Stimulated activated CD8-positive, alpha-beta memory T cell treated with anti-CD3 and anti-CD28 coated beads, Interleukin-2, amount 100 ng/mL, for 48 hours (primary cell): ENCODE results near the gene SH3BP2.

ENCODE experiments used
- DNase-seq, 2 donors: peaks; one replicate each; pipeline ENCODE4 v3.0.0-alpha.2; 2020; ENCODE audit warnings: low read depth in 2 of 2

Gene SH3BP2

GRCh38 chr4:2832981-2833670, 40.2 kb downstream of the SH3BP2 start:
- no peak for DNase-seq

- no peak for DNase-seq
Observed at GRCh38 chr4:2833671-2834000, 40.8 kb downstream of the SH3BP2 start.

GRCh38 chr4:2834001-2834921, 41.4 kb downstream of the SH3BP2 start:
- DNase-seq, result no peak

- DNase-seq, result no peak
Observed at GRCh38 chr4:2835978-2836377, 43.1 kb downstream of the SH3BP2 start.

- no peak for DNase-seq
Observed at GRCh38 chr4:2836391-2836859, 43.5 kb downstream of the SH3BP2 start.

- no peak for DNase-seq
Observed at GRCh38 chr4:2837110-2837903, 44.4 kb downstream of the SH3BP2 start.

GRCh38 chr4:2837904-2838496, 45.1 kb downstream of the SH3BP2 start:
- DNase-seq, result peak; percentile 23 to 47

GRCh38 chr4:2839060-2839459, 46.2 kb downstream of the SH3BP2 start:
- DNase-seq, result no peak

- no peak for DNase-seq
Observed at GRCh38 chr4:2842687-2843262, 49.9 kb downstream of the SH3BP2 start.

GRCh38 chr4:2843263-2843940, 50.5 kb downstream of the SH3BP2 start, which contains the start of gene ADD1:
TSS of gene ADD1 (plus strand) at chr4:2843844. CDS start at chr4:2875916, 32,072 bp downstream.
- peak; percentile 90 to 91 for DNase-seq

- DNase-seq, result no peak
Observed at GRCh38 chr4:2843941-2844584, 51.2 kb downstream of the SH3BP2 start.

GRCh38 chr4:2846172-2846571, 53.3 kb downstream of the SH3BP2 start:
- DNase-seq, result no peak

- DNase-seq, result no peak
Observed at GRCh38 chr4:2847302-2847871, 54.5 kb downstream of the SH3BP2 start.

GRCh38 chr4:2848449-2848848, 55.6 kb downstream of the SH3BP2 start:
- DNase-seq, result no peak

- DNase-seq, result no peak
Observed at GRCh38 chr4:2849267-2850152, 56.6 kb downstream of the SH3BP2 start.

GRCh38 chr4:2850966-2851798, 58.3 kb downstream of the SH3BP2 start:
- DNase-seq, result no peak

GRCh38 chr4:2852481-2852921, 59.6 kb downstream of the SH3BP2 start:
- no peak for DNase-seq

- no peak for DNase-seq
Observed at GRCh38 chr4:2855584-2855983, 62.7 kb downstream of the SH3BP2 start.
